SIG-M5 (cell line): ENCODE data around the gene BSN.
"Not testable (repeated sequence)": the region's sequence is repeated elsewhere in the genome, so short reads cannot be mapped to it uniquely, and the experiment has no call there.

ENCODE experiments used
- DNase-seq: peaks from one replicate; lab custom pipeline; 2025; lab: John Stamatoyannopoulos, UW

Gene BSN

GRCh38 chr3:49695350-49696015, 141.2 kb downstream of the BSN start:
- DNase-seq = not testable (repeated sequence)

GRCh38 chr3:49699281-49699979, 145.2 kb downstream of the BSN start:
- DNase-seq = no peak

GRCh38 chr3:49700014-49700413, 145.7 kb downstream of the BSN start:
- no peak for DNase-seq

GRCh38 chr3:49700453-49701128, 146.3 kb downstream of the BSN start:
- no peak for DNase-seq

- no peak for DNase-seq
These were observed 147.3 kb downstream of the BSN start for GRCh38 chr3:49701388-49702077.

- no peak for DNase-seq
These were observed 148.4 kb downstream of the BSN start for GRCh38 chr3:49702672-49703071.

- no peak for DNase-seq
These were observed 149.2 kb downstream of the BSN start for GRCh38 chr3:49703443-49703927.

GRCh38 chr3:49703956-49704355, 149.7 kb downstream of the BSN start:
- DNase-seq = no peak

- no peak for DNase-seq
These were observed 150.4 kb downstream of the BSN start for GRCh38 chr3:49704629-49705028.

GRCh38 chr3:49705390-49705960, 151.2 kb downstream of the BSN start:
- DNase-seq = no peak

GRCh38 chr3:49706456-49707112, 152.3 kb downstream of the BSN start:
- no peak for DNase-seq

GRCh38 chr3:49707113-49707480, 152.8 kb downstream of the BSN start:
- DNase-seq = no peak

- DNase-seq = no peak
These were observed 155.6 kb downstream of the BSN start for GRCh38 chr3:49709852-49710251.

GRCh38 chr3:49711489-49711888, 157.2 kb downstream of the BSN start:
- DNase-seq = no peak

- no peak for DNase-seq
These were observed 157.9 kb downstream of the BSN start for GRCh38 chr3:49712166-49712565.

GRCh38 chr3:49712631-49713317, 158.5 kb downstream of the BSN start:
- no peak for DNase-seq

- no peak for DNase-seq
These were observed 159.2 kb downstream of the BSN start for GRCh38 chr3:49713336-49714105.

GRCh38 chr3:49714728-49715550, 160.7 kb downstream of the BSN start:
- no peak for DNase-seq

GRCh38 chr3:49715611-49716121, 161.4 kb downstream of the BSN start:
- no peak for DNase-seq
